Neuron (in vitro differentiated cells): ENCODE measurements around the gene APC2.

Experiments used
- H2AFZ ChIP-seq: one replicate; pipeline ENCODE4 v1.6.1; 2013; ENCODE audit warnings: low read depth, mild to moderate bottlenecking, inconsistent platforms, low read length, moderate library complexity
- H3K27me3 ChIP-seq: one replicate; pipeline ENCODE4 v1.6.1; 2013; ENCODE audit warnings: low read length; ENCODE audit not compliant: insufficient read depth
- H3K36me3 ChIP-seq: one replicate; pipeline ENCODE4 v1.6.1; 2013; ENCODE audit warnings: low read length; ENCODE audit not compliant: insufficient read depth
- H3K4me1 ChIP-seq: one replicate; pipeline ENCODE4 v1.6.1; 2013; ENCODE audit warnings: low read length; ENCODE audit not compliant: insufficient read depth
- H3K4me3 ChIP-seq: 2 replicates; pipeline ENCODE4 v1.5.1; 2013; ENCODE audit warnings: mild to moderate bottlenecking, low read length, moderate library complexity
- H3K9me3 ChIP-seq: one replicate; pipeline ENCODE4 v1.6.1; 2013; ENCODE audit warnings: low read length

APC2 gene

GRCh38 chr19:1503925-1504773 is 54.2 kb downstream of the APC2 start:
- H3K27me3 ChIP-seq: peaks cover 4% of the 10 kb centered on the region
- H3K36me3 ChIP-seq: no peaks in the 10 kb centered on the region
- H3K9me3 ChIP-seq: peaks cover 3% of the 10 kb centered on the region
- H3K4me3 ChIP-seq: no peak overlapping the region
- H3K4me1 ChIP-seq: no peaks in the 10 kb centered on the region
- no peak overlapping the region for H2AFZ ChIP-seq

GRCh38 chr19:1505012-1505411 is 55.1 kb downstream of the APC2 start:
- Histone ChIP-seq H2AFZ (no peak overlapping the region), H3K4me1 (no peaks in the 10 kb centered on the region), H3K36me3 (no peaks in the 10 kb centered on the region), H3K4me3 (no peak overlapping the region), H3K9me3 (peaks cover 3% of the 10 kb centered on the region), H3K27me3 (peaks cover 5% of the 10 kb centered on the region)

GRCh38 chr19:1505991-1506881 is 56.3 kb downstream of the APC2 start:
- Histone ChIP-seq H3K27me3 (peaks cover 13% of the 10 kb centered on the region), H3K36me3 (no peaks in the 10 kb centered on the region), H3K4me3 (no peak overlapping the region), H3K4me1 (no peaks in the 10 kb centered on the region), H2AFZ (no peak overlapping the region), H3K9me3 (peaks cover 3% of the 10 kb centered on the region)

GRCh38 chr19:1507192-1507660 is 57.3 kb downstream of the APC2 start:
- H3K27me3 ChIP-seq: peaks cover 16% of the 10 kb centered on the region

GRCh38 chr19:1507763-1508506 is 58.0 kb downstream of the APC2 start:
- H3K36me3 ChIP-seq: no peaks in the 10 kb centered on the region
- peak overlapping the region; percentile 58 for H3K4me3 ChIP-seq
- H3K4me1 ChIP-seq: no peaks in the 10 kb centered on the region
- peaks cover 21% of the 10 kb centered on the region for H3K27me3 ChIP-seq
- peaks cover 3% of the 10 kb centered on the region for H3K9me3 ChIP-seq
- H2AFZ ChIP-seq: peak overlapping the region; percentile 75

More at GRCh38 chr19:1507192-1507660, 57.3 kb downstream of the APC2 start:
- no peaks in the 10 kb centered on the region for H3K4me1 ChIP-seq
- H3K9me3 ChIP-seq: peaks cover 3% of the 10 kb centered on the region
- H3K36me3 ChIP-seq: no peaks in the 10 kb centered on the region
- no peak overlapping the region for H3K4me3 ChIP-seq
- no peak overlapping the region for H2AFZ ChIP-seq

- Histone ChIP-seq H2AFZ (no peak overlapping the region), H3K4me3 (peak overlapping the region; percentile 38), H3K4me1 (no peaks in the 10 kb centered on the region), H3K36me3 (no peaks in the 10 kb centered on the region), H3K27me3 (peaks cover 22% of the 10 kb centered on the region), H3K9me3 (peaks cover 3% of the 10 kb centered on the region)
Measured at GRCh38 chr19:1508507-1508856, 58.6 kb downstream of the APC2 start.

GRCh38 chr19:1509602-1510441 is 59.9 kb downstream of the APC2 start:
- no peaks in the 10 kb centered on the region for H3K4me1 ChIP-seq
- no peak overlapping the region for H2AFZ ChIP-seq
- H3K4me3 ChIP-seq: no peak overlapping the region
- H3K27me3 ChIP-seq: peaks cover 28% of the 10 kb centered on the region
- no peaks in the 10 kb centered on the region for H3K36me3 ChIP-seq
- H3K9me3 ChIP-seq: peaks cover 3% of the 10 kb centered on the region

GRCh38 chr19:1510442-1510806 is 60.5 kb downstream of the APC2 start:
- Histone ChIP-seq H3K36me3 (no peaks in the 10 kb centered on the region), H3K9me3 (peaks cover 3% of the 10 kb centered on the region), H3K27me3 (peaks cover 30% of the 10 kb centered on the region), H3K4me1 (no peaks in the 10 kb centered on the region), H3K4me3 (no peak overlapping the region), H2AFZ (no peak overlapping the region)

- Histone ChIP-seq H3K9me3 (peaks cover 3% of the 10 kb centered on the region), H2AFZ (no peak overlapping the region), H3K27me3 (peaks cover 30% of the 10 kb centered on the region), H3K4me3 (no peak overlapping the region), H3K4me1 (no peaks in the 10 kb centered on the region), H3K36me3 (no peaks in the 10 kb centered on the region)
Measured at GRCh38 chr19:1510807-1511206, 60.9 kb downstream of the APC2 start.

GRCh38 chr19:1511318-1512317 is 61.7 kb downstream of the APC2 start:
- Histone ChIP-seq H3K4me1 (no peaks in the 10 kb centered on the region), H3K36me3 (no peaks in the 10 kb centered on the region), H3K4me3 (no peak overlapping the region), H3K27me3 (peaks cover 30% of the 10 kb centered on the region), H3K9me3 (peaks cover 4% of the 10 kb centered on the region), H2AFZ (no peak overlapping the region)

GRCh38 chr19:1512671-1513498 is 63.0 kb downstream of the APC2 start, which contains the start of gene ADAMTSL5:
Gene ADAMTSL5, minus strand, starts transcription at chr19:1513019. Its CDS starts 2,076 bp downstream, at chr19:1510943.
- peaks cover 30% of the 10 kb centered on the region for H3K27me3 ChIP-seq
- H3K36me3 ChIP-seq: no peaks in the 10 kb centered on the region
- no peak within 1 kb of the TSS for H2AFZ ChIP-seq
- H3K9me3 ChIP-seq: peaks cover 4% of the 10 kb centered on the region
- no peaks in the 10 kb centered on the region for H3K4me1 ChIP-seq
- no peak within 1 kb of the TSS for H3K4me3 ChIP-seq
